Uterus (tissue), 2 donors: ENCODE data around the gene RPL22.

Source experiments
- POLR2A ChIP-seq, 2 donors: fragments of 450-650 bp; IDR thresholded peaks; one replicate each; pipeline ENCODE4 v1.6.1; 2016; ENCODE audit warnings: antibody characterized with exemption in 2 of 2, mild to moderate bottlenecking in 1 of 2, moderate library complexity in 1 of 2
- TF ChIP-seq, protein P1 (sequence below), 4 experiments: fragments of 200-600 bp in 2 of 4; fragments of 450-650 bp in 2 of 4; sonication (generic) in 2 of 4; IDR thresholded peaks; one replicate each; pipeline ENCODE4 v1.5.1; 2016 to 2019; ENCODE audit warnings: antibody characterized with exemption in 4 of 4, mild to moderate bottlenecking in 2 of 4, moderate library complexity in 1 of 4

DNA sequence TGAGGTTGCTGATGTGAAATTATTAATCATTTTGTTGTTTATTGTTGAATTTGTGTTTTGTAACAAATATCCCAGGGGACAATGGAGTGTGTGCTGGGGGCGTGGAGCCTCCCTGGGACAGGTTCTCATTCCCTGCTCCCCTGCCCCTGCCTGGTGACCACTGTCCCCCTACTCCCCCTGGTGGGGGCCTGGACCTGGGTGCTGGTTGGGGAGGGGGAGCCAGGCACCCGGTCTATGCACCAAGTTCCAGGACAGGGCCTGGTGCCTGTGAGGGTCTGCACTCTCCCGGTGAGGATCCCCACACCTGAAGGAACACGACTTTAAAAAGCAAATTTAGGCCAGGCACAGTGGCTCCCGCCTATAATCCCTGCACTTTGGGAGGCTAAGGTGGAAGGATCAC, 61.6 kb downstream of the RPL22 start:
- no peak for TF ChIP-seq POLR2A (IDR thresholded peaks at IDR 0.05)
- TF ChIP-seq, protein P1, sequence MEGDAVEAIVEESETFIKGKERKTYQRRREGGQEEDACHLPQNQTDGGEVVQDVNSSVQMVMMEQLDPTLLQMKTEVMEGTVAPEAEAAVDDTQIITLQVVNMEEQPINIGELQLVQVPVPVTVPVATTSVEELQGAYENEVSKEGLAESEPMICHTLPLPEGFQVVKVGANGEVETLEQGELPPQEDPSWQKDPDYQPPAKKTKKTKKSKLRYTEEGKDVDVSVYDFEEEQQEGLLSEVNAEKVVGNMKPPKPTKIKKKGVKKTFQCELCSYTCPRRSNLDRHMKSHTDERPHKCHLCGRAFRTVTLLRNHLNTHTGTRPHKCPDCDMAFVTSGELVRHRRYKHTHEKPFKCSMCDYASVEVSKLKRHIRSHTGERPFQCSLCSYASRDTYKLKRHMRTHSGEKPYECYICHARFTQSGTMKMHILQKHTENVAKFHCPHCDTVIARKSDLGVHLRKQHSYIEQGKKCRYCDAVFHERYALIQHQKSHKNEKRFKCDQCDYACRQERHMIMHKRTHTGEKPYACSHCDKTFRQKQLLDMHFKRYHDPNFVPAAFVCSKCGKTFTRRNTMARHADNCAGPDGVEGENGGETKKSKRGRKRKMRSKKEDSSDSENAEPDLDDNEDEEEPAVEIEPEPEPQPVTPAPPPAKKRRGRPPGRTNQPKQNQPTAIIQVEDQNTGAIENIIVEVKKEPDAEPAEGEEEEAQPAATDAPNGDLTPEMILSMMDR (IDR thresholded peaks at IDR 0.05) = no peak
